ENCODE results near the gene LRMDA. TPM values are rescaled to one million over a fixed set of nuclear protein-coding genes. Genes with fewer than 3 reads are reported as not detected.

The LRMDA gene
- total and polyA plus RNA-seq, 2 of the 8 experiments (the other 6 are each of a cell fraction or from before 2014, with no cell fraction given): 0.86 to 2.8 TPM

DNA sequence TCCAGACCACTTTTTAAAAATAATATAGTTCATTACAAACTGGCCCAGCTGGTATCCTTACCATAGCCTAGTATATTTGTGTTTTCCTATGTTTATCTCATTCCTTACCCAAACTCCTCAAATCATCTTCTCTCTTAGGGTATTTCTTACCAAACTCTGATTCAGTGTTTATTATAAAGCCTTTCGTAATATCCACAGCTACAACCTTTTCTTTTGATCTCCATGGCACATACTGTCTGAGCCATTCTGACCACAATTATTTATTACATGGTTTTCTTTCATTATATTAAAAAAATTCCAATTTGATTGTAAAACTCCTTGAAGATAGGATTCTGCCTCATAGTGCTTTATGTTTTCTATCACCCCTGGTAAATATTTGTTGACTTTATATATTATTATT lies 94.2 kb downstream of the LRMDA start:
- ChIA-PET CTCF (ENCODE audit: partially characterized antibody) (no interaction called here), POLR2A (ENCODE audit: partially characterized antibody) (no interaction called here)
- H4K91ac ChIP-seq (replicated peaks; ENCODE audit: insufficient read length, low read length): no peak overlapping the region
- H3K4me1 ChIP-seq (replicated peaks in 1 of 4; ENCODE audit: control insufficient read depth in 3 of 4, insufficient read depth in 4 of 4, low read length in 3 of 4): no peaks in the 10 kb centered on the region; a peak in 1 of 7 replicates
- H2BK20ac ChIP-seq (ENCODE audit: low read length): no peak overlapping the region
- WGBS, 2 experiments (ENCODE audit: extremely low coverage in 1 of 2, insufficient coverage in 1 of 2, insufficient read length in 1 of 2, insufficient replicate concordance in 2 of 2, low coverage in 1 of 2, low lambda C conversion rate in 2 of 2, missing lambda C conversion rate in 1 of 2): 81% methylated on average over 1 of the region's 1 CpG; no CpG with 5 or more reads in 1 of the 2 experiments
- no peak overlapping the region for H2BK15ac ChIP-seq (ENCODE audit: low read length)
- H3K79me2 ChIP-seq (ENCODE audit: control insufficient read depth in 1 of 2, insufficient read depth in 2 of 2, low read length in 2 of 2): no peaks in the 10 kb centered on the region
- H2AK5ac ChIP-seq (ENCODE audit: low read depth, low read length): no peak overlapping the region
- TF ChIP-seq ATF3 (IDR thresholded peaks at IDR 0.05; ENCODE audit: insufficient read depth, low read depth, low read length): no peak
- TF ChIP-seq JUN (IDR thresholded peaks at IDR 0.05; ENCODE audit: low read depth, low read length): no peak
- no peaks in the 10 kb centered on the region for H3K9me3 ChIP-seq (ENCODE audit: insufficient read depth in 2 of 2, low read depth in 1 of 2, low read length in 1 of 2)
- H3K14ac ChIP-seq (ENCODE audit: insufficient read length): no peak overlapping the region
- DNase-seq (ENCODE audit: low read depth in 1 of 2, low spot score in 2 of 2): no peak
- H3K23ac ChIP-seq (ENCODE audit: insufficient read length): no peak overlapping the region
- no peak overlapping the region for H2BK5ac ChIP-seq (ENCODE audit: low read depth, low read length)
- H4K5ac ChIP-seq (ENCODE audit: insufficient read length, low read depth, low read length): no peak overlapping the region
- no peak overlapping the region for H2AFZ ChIP-seq (ENCODE audit: low read length)
- H3K9ac ChIP-seq (replicated peaks in 1 of 4; ENCODE audit: extremely low read depth in 1 of 4, low read depth in 3 of 4, low read length in 3 of 4): no peak overlapping the region
- H3K18ac ChIP-seq (ENCODE audit: extremely low read depth, low read length): no peak overlapping the region
- H3K27me3 ChIP-seq (replicated peaks in 1 of 4; ENCODE audit: control insufficient read depth in 3 of 4, extremely low read depth in 1 of 4, insufficient read depth in 3 of 4, low read length in 3 of 4): peaks cover 0 to 4% (median 0%) of the 10 kb centered on the region in 4 experiments; a peak in 2 of 7 replicates
- H3K4ac ChIP-seq (replicated peaks; ENCODE audit: insufficient read length, low read depth, low read length): no peak overlapping the region
- no peak overlapping the region for H3K27ac ChIP-seq (ENCODE audit: low read depth, low read length)
- no peaks in the 10 kb centered on the region; a peak in 1 of 8 replicates for H3K36me3 ChIP-seq (ENCODE audit: control insufficient read depth in 2 of 4, insufficient read depth in 4 of 4, low read length in 3 of 4)
- no peaks in the 10 kb centered on the region for H3K23me2 ChIP-seq (ENCODE audit: low read depth, low read length)
- H4K8ac ChIP-seq (ENCODE audit: extremely low read depth, insufficient read depth, low read length): no peak overlapping the region
- H3K4me2 ChIP-seq (ENCODE audit: insufficient read depth in 1 of 2, low read depth in 2 of 2, low read length in 2 of 2): no peak overlapping the region
- H2BK120ac ChIP-seq (replicated peaks; ENCODE audit: low read depth, low read length): no peak overlapping the region
- no peak for FAIRE-seq
- H3K79me1 ChIP-seq (ENCODE audit: low read depth, low read length): no peaks in the 10 kb centered on the region
- H3K4me3 ChIP-seq (ENCODE audit: extremely low read depth in 1 of 4, insufficient read depth in 2 of 4, low read depth in 3 of 4, low read length in 4 of 4): no peak overlapping the region
- no peaks in the 10 kb centered on the region for H4K20me1 ChIP-seq (replicated peaks in 1 of 2; ENCODE audit: control insufficient read depth in 1 of 2, insufficient read depth in 2 of 2, low read length in 2 of 2)
- H3K56ac ChIP-seq (replicated peaks; ENCODE audit: insufficient read length, low read depth, low read length): no peak overlapping the region
- H2BK12ac ChIP-seq (ENCODE audit: low read depth, low read length): no peak overlapping the region
